OCI-LY7 (cell line): Measurements from ENCODE around the gene SELENOI.

Source experiments
- CTCF ChIP-seq: fragments of 200-600 bp; sonication (generic); conservative IDR thresholded peaks from 2 replicates; pipeline ENCODE4 v1.5.1; 2014; ENCODE audit warnings: mild to moderate bottlenecking, antibody characterized with exemption, low read length, moderate library complexity, mixed read lengths
- EZH2phosphoT487 ChIP-seq: fragments of 200-600 bp; sonication (generic); IDR thresholded peaks from 2 replicates; pipeline ENCODE4 v1.6.1; 2018; ENCODE audit warnings: low read depth, borderline replicate concordance, mild to moderate bottlenecking, mixed run types, antibody characterized with exemption, low read length, moderate library complexity, mixed read lengths

DNA sequence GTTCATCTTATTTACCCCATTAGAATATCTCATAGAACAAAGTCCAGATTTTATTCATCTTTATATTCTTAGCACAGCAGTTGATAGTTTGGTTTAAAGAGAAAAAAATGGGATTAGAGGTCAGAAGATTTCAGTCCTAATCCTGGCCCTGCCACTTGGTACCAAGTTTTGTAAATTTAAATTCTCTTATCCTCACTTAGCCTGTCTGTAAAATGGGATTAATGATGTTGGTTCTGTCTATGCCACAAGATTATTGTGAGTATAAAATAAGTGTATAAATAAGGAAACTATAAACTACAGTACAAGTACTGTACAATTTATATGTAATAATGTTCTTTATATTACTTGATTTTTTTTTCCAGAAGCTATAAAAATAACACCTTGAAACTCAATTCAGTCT lies 38.7 kb downstream of the SELENOI start:
- TF ChIP-seq CTCF: no peak
- no peak for TF ChIP-seq EZH2phosphoT487
